ENCODE data around the gene C1QTNF6.

C1QTNF6 gene

GRCh38 chr22:37186997-37187522, 987 bp downstream of the C1QTNF6 start:
- no peak for DNase-seq

GRCh38 chr22:37186228-37186996, 1.6 kb downstream of the C1QTNF6 start:
- peak; percentile 36 to 48 for DNase-seq

GRCh38 chr22:37185646-37186227, 2.3 kb downstream of the C1QTNF6 start:
- no peak for DNase-seq

GRCh38 chr22:37184816-37185541, 3.1 kb downstream of the C1QTNF6 start:
- no peak for DNase-seq

- DNase-seq: no peak
Observed at GRCh38 chr22:37184380-37184755, 3.7 kb downstream of the C1QTNF6 start.

GRCh38 chr22:37183432-37184379, 4.3 kb downstream of the C1QTNF6 start:
- DNase-seq: no peak

GRCh38 chr22:37182949-37183245, 5.2 kb downstream of the C1QTNF6 start:
- no peak for DNase-seq

- DNase-seq: no peak
Observed at GRCh38 chr22:37182101-37182948, 5.7 kb downstream of the C1QTNF6 start.

DNA sequence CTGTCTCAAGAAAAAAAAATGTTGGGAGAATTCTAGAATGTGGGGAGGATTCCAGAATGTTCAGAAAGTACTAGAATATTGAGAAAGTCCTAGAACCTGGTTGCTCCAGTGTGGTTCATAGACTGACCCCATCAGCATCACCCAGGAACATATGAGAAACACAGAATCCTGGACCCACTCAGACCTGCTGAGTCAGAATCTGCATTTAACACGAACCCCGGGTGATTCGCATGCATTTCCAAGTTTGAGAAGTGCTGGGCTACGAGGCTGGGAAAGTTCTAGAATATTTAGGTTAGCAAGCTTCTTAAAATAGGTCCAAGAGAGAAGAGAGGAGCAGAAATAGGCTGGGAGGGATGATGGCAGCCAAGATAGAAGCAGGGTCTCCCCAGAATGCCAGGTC, 6.4 kb downstream of the C1QTNF6 start:
- no peak for DNase-seq

DNA sequence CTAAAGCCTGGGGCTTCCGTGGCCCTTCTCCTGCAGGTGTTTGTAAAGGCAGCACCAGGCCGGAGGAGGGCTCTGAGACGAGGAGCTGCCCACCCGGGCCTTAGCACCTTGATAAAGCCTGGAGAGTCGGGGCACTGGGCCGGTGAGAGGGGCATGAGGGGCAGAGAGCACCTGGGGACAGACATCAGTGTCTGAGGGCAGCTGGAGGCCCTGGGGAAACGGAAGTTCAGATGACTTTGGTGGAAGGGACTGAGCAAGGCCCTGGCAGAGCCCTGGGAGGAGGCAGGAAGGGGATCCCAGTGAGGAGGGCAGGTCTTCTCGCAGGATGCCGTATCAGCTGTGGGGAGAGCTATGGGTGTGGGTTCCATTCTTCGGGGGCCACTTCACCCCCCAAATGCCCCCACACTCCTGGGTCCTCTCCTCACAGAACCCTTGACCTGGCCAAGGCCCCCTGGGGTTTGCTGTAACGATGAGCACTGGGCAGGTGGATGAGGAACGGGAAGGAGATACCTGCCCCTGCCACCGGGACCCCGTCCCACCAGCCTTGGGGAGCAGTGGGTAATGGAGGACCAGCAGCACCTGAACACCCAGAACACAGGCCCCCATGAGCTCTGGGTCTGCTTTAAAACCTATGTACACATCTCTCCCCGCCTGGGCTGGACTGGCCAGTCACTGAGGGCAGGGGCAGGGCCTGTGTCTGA, 7.4 kb downstream of the C1QTNF6 start:
- no peak for DNase-seq

DNA sequence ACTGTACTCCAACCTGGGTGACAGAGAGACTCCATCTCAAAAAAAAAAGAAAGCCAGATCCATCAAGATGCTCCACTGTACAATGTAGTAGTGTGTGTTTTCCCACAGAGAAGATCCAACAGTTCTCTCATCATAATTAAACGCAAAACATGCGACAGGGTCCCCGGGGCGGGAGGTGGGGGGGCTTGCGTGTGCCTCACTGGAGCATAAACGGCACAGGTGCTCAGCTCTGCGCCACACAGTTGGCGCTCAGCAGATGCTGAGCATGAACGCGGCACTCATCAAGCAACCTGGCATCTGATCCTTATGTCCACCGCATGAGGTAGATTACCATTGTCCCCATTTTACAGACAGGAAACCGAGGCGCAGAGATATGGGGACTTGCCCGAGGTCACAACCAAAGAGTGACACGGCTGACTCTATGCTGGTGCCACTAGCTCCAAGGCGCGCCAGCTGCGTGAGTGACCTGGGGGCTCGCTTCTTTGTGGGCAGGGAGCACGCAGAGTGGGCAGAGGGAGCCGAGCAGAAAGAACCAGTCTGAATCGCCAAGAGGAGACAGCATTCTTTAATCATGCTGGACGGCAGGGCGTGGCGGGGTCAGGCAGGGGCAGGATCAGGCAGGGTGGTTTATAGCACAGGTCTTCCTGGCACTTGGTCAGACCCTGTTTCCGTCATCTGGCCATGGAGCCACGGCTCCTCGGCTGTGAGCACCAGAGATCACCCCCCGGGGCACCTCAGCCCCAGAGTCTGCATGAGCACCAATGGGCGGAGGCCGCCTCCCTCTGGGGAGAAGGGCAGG, 8.2 kb downstream of the C1QTNF6 start:
- DNase-seq: no peak

- DNase-seq: no peak
Observed at GRCh38 chr22:37179126-37179470, 8.9 kb downstream of the C1QTNF6 start.

DNA sequence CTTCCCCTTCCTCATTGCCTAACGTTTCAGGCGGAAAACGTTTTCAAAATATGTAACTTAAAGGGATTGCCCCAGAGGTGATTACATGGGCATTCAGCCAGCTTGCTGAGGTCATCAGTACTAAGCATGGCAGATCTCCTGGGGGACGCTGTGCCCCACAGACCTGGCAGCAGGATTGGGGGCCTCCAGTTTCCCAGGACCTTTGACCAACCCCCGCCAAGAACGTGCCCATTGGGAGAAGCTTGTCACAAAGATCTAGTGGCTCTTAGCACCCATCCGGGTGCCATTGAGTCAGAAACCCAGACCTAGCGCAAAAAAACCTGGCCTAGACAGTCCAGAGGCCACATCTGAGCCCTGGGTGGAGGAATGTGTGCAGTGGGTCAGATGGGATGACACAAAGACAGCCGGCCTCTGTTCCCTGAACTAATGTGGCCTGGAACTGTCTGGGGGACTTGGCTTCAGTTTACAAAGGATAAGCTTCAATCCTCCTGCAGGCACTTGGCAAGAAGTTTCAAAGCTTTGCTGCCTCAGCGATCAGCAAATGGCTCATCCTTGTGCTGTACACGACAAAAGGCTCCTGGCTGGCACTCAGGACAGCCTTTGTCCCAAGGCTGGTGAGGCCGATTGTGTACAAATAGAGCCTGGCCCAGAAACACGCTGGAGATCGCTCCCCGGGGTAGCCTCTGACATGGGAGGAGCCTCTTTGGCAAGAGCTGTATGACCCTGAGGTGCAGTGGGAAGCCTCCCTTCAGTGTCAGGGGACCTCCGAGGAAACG, 9.5 kb downstream of the C1QTNF6 start:
- DNase-seq: no peak

GRCh38 chr22:37177755-37178154, 10.3 kb downstream of the C1QTNF6 start:
- DNase-seq: no peak

- DNase-seq: no peak
Observed at GRCh38 chr22:37177221-37177620, 10.8 kb downstream of the C1QTNF6 start.

DNA sequence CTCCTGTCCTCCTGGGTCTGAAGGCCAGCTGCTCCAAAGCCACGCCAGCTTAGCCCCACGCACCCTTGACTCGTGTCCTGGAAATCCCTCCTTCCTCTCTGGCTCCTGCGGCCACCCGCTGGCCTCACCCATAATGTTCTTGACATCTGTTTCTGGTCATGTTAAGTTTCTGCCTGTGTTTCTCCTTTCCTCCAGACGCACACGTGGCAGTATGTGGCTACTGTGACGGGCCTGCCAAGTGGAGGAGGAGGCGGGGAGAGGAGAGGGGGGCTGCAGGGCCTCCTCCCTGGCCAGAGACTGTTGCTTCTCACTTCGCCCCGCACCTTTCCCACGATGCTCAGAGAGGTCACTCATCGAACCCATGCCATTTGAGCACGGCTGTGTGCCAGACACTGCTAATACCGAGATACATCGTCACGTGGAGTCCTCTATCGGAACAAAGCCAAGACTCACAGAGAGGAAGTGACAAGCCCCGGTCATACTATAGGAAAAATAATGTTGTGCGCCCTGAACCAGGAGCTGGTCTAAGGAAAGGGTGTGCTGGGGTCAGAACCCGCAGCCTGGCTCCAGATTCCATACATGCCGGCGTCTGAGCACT, 11.5 kb downstream of the C1QTNF6 start:
- DNase-seq: peak; percentile 86 to 87

DNA sequence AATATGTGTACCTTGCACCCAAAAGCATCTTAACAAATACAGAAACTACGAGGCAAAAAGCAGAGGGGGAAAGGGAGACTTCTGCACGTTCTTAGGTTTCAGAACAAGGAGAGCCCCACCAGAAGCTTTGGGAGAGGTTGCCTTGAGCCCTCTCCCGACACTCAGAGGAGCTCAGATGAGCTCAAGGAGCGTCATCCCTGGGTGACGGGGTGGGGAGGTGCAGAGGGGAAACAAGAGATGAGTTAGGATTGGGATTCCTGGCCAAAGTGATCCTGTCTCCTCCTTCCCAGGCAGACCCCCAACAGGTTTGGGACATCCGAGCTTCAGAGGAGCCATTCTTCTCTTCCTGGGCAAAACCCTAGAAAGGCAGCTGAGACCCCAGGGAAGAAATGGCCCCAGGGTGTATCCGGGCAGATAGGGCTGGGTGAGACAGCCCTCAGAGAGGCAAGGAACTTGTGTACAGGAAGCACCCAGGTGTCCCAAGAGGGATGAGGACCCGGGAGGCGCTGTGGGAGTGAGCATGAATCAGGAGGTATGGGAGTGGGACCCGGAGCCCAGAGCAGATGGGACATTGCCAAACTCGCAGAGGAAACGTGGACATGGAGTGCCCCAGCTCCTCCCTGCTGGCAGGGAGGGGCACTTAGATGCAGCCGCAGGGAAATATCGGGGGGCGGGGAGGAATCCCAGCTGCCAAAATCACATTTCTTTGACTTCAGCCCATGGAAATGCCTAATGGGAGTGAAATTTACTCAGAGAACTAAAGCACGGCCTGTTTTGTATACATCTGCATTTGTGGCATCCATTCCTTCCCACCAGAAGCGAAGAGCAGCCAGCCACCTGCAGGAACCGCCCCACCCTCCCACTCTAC, 12.4 kb downstream of the C1QTNF6 start:
- no peak for DNase-seq

- no peak for DNase-seq
Observed at GRCh38 chr22:37174964-37175363, 13.1 kb downstream of the C1QTNF6 start.
